ENCODE results near the gene CDK10.
"Not testable (repeated sequence)": the region's sequence is repeated elsewhere in the genome, so short reads cannot be mapped to it uniquely, and the experiment has no call there.

CDK10 gene

DNA sequence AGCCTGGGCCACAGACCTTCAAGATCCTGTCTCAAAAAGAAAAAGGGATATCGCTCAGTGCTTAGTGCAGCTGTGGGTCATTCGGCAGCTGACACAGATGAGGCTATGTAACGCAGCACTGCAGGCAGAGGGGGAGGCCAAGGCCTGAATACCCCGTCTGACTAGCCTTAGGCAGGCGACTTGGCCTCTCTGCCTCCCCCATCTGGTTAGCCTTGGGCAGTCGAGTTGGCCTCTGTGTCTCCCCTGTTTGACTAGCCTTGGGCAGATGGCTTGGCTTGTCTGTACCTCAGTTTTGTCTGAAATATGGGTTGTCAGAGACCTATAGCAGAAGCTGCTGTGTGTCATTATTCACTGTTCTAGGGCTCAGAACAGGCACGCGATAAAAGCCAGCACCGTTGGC is 18.9 kb upstream of the CDK10 start:
- DNase-seq (ENCODE audit: low spot score) = no peak

- no peak for DNase-seq (ENCODE audit: low spot score)
These were observed 17.7 kb upstream of the CDK10 start for GRCh38 chr16:89668790-89669158.

DNA sequence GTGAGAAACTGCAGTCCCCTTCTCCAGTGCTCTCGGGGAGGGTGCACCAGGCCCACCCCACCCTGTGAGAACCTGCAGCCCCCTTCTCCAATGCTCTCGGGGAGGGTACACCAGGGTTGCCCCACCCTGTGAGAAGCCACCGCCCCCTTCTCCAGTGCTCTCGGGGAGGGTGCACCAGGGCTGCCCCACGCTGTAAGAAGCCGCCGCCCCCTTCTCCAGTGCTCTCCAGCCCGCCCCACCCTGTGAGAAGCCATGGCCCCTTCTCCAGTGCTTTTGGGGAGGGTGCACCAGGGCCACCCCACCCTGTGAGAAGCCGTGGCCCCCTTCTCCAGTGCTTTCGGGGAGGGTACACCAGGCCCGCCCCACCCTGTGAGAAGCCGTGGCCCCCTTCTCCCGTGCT is 16.7 kb upstream of the CDK10 start:
- no peak for DNase-seq (ENCODE audit: low spot score)

- no peak for DNase-seq (ENCODE audit: low spot score)
These were observed 15.7 kb upstream of the CDK10 start for GRCh38 chr16:89670496-89671431.

DNA sequence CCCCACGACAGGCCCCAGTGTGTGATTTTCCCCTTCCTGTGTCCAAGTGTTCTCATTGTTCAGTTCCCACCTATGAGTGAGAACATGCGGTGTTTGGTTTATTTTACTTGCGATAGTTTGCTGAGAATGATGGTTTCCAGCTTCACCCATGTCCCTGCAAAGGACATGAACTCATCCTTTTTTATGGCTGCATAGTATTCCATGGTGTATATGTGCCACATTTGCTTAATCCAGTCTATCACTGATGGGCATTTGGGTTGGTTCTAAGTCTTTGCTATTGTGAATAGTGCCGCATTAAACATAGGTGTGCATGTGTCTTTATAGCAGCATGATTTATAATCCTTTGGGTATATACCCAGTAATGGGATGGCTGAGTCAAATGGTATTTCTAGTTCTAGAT is 14.9 kb upstream of the CDK10 start:
- not testable (repeated sequence) for DNase-seq (ENCODE audit: low spot score)

DNA sequence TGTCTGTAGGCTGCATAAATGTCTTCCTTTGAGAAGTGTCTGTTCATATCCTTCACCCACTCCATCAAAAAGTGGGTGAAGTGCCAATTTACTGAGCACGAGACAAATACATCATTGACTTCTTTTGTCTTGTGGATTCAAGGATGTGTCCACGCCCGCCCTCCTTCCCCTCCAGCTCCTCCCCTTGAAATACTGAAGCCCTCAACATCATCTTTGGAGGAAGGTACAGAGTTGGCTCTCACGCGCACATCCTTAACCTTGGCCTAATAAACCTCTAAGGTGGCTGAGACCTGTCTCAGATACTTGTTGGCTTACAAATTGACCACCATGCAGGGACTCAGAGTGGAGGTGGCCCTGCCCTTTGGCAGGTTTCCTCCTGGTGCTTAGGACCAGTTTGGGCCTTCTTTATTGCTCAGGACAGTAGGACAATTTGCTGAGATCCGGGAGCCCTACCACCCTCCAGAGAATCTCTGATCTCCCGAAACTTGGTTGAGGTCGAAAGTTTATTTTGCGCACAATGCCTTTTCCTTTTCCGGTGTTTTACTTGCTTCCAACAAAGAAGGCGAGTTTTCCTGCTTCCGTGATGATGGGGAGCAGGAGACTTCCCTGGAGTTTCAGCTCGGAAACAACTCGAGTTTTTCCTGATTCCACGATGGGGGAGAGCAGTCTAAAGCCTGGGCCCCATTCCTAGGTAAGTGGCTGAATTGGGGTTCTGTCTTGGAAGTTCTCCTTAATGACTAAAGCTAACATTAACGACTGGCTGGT is 14.1 kb upstream of the CDK10 start:
- no peak for DNase-seq (ENCODE audit: low spot score)

- no peak for DNase-seq (ENCODE audit: low spot score)
These were observed 8.2 kb upstream of the CDK10 start for GRCh38 chr16:89678258-89678657.

DNA sequence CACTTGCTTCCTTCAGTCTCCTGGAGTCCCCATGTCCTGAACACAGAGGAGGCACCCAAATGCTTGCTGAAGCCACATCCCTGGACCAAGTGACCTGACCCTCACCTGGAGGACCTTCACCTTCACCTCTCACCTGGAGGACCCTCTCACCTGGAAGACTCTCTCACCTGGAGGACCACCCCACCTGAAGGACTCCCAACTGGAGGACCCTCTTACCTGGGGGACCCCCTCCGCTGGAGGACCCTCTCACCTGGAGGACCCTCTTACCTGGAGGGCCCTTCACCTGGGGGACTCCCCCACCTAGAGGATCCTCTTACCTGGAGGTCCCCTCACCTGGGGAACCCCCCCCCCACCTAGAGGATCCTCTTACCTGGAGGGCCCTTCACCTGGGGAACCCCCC is 573 bp upstream of the CDK10 start:
- no peak for DNase-seq (ENCODE audit: low spot score)

DNA sequence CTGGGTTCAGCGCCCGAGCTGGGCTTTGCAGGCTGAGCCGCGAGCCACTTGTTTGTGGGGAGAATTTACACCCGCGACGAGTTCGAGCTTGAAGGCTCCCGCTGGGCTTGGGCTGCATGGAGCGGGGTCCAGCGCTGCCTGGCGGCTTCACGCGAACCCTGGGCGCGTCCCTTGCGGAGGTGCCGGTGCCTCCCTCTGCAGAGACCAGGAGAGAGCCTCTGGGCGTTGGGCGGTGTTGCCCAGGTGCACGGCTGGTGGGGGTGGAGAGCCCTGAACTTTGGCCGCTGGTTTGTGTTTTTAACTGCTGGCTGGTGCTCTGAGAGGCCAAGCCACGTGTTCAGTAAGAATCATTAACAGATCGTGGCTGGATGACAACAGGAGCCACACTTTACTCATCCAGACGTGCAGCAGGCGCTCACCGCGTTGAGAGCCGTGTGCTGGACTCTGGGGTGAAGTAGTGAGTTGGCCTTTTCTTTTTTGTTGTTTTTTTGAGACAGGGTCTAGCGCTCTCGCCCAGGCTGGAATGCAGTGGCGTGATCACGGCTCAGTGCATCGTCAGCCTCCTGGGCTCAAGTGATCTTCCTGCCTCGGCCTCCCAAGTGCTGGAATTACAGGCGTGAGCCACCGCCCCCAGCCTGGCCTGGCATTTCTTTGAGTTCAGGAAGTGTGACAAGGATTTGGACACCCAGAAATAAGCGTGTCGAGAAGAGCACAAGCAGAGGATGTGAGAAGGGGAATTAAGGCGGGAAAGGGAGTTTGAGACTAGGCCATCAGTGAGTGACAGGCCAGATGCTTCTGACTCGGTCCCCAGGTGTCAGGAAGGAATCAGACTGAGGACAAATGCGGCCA is 827 bp downstream of the CDK10 start:
- no peak for DNase-seq (ENCODE audit: low spot score)

- DNase-seq (ENCODE audit: low spot score) = no peak
These were observed 1.9 kb downstream of the CDK10 start for GRCh38 chr16:89688395-89688794.

DNA sequence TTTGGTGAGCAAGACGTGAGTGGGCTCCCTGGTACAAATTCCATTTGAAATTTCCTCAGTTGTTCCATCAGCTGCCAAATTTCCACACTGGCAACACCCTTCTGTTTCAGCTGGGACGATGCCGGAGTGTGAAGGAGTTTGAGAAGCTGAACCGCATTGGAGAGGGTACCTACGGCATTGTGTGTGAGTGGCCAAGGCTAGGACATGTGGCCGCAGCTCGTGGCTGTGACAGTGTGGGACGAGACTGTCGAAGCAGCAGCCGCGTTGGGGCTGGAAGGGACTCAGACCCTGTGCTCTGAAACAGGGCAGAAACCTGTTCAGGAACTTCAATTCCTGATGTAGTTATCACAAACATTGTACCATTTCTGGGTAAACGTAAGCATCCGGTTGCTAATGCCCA is 2.7 kb downstream of the CDK10 start:
- no peak for DNase-seq (ENCODE audit: low spot score)

DNA sequence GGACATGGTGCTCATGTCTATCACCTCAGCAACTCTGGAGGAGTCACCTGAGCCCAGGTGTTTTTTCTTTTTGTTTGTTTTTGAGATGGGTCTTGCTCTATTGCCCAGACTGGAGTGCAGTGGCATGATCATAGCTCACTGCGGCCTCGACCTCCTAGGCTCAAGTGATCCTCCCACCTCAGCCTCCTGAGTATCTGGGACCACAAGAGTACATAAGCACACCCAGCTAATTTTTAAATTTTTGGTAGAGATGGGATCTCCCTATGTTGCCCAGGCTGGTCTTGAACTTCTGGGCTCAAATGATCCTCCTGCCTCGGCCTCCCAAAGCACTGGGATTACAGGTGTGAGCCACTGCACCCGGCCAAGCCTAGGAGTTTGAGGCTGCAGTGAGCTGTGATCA is 3.1 kb downstream of the CDK10 start:
- DNase-seq (ENCODE audit: low spot score) = not testable (repeated sequence)

GRCh38 chr16:89690392-89690901 is 4.0 kb downstream of the CDK10 start:
- no peak for DNase-seq (ENCODE audit: low spot score)

DNA sequence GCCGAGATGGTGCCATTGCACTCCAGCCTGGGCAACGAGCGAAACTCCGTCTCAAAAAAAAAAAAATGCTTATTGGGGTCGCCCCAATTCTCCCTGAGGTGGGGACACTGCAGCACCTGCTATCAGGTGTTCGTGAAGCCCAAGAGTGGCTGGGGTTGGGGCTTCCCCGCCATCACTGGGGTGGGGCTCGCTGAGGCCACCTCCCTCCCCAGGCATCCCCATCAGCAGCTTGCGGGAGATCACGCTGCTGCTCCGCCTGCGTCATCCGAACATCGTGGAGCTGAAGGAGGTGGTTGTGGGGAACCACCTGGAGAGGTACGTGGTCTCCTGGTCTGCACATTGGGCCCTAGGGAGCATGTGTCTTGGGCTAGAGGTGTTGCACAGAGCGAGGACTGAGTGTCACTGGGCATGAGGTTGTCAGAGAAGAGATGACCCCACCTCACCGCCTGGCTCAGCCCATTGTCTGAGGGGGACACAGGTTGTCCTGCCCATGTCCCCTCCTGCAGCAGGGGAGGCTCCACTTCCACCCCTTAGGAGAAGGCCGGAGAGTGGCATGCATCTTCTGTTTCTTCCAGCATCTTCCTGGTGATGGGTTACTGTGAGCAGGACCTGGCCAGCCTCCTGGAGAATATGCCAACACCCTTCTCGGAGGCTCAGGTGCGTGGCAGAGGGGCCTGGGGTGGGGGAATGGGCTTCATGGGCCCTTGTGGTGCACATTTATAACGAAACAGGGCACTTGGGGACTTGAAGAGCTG is 4.9 kb downstream of the CDK10 start:
- no peak for DNase-seq (ENCODE audit: low spot score)

DNA sequence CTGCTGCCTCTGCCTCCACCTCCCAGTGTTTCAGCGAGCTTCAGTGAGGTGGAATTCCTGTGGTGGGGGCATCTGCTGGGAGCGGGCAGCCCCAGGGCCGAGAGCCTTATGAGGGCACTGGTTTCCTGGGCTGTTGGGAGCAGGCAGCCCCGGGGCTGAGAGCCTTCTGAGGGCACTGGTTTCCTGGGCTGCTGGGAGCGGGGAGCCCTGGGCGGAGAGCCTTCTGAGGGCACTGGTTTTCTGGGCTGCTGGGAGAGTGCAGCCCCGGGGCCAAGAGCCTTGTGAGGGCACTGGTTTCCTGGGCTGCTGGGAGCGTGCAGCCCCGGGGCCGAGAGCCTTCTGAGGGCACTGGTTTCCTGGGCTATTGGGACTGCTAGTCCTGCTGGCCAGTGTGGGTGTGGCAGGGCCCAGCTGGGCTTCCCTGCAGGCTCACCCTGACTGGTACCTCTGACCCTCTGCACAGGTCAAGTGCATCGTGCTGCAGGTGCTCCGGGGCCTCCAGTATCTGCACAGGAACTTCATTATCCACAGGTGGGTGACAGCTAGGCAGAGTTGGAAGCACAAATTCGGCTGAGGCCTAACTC is 5.6 kb downstream of the CDK10 start:
- no peak for DNase-seq (ENCODE audit: low spot score)

DNA sequence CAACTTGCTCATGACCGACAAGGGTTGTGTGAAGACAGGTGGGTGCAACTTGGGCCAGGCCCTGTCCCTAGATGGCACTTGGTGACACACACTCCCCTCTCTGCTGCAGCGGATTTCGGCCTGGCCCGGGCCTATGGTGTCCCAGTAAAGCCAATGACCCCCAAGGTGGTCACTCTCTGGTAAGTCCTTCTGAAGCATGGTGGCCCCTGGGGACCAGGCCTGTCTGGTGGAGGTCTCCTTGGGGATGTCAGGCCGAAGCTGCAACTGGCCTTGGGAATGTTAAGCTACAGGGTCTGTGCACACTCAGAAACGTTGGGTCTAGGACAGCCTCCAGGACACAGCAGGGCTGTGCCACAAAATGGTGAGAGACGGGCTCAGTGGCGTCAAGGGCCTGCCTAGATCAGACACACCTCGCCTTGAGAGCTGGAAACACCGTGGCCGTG is 6.8 kb downstream of the CDK10 start:
- DNase-seq (ENCODE audit: low spot score) = no peak

DNA sequence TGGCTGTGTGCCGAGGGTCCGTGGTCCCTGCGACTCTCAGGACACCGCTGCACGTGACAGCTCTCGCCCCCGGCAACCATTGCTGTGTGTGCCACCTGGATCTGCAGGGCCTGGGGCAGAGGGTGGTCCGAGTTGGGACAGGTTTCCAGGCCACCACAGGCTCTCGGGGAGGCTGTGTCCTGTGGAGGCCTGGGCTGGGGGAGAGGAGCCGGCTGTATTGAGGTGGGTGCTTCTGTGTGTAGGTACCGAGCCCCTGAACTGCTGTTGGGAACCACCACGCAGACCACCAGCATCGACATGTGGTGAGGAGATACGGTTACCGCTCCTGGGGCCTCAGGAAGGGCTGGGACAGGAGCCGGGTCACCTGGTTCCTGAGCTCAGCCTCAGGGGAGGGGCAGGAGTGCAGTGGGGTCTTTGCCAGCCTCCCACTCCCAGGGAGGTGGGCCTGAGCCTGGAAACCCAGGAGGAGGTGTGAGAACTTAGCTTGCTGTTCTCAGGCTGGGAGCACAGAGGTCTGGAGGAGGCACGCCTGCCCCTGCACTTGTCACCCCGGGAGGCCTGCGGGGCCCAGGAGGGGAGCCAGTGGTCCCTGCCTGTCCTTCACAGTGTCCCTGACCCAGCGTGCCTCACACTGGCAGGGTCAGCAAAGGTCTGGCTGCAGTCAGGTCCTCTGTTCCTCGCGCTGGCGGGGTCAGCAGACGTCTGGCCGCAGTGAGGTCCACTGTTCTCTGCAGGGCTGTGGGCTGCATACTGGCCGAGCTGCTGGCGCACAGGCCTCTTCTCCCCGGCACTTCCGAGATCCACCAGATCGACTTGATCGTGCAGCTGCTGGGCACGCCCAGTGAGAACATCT is 7.7 kb downstream of the CDK10 start:
- DNase-seq (ENCODE audit: low spot score) = no peak

GRCh38 chr16:89694784-89695085 is 8.2 kb downstream of the CDK10 start:
- DNase-seq (ENCODE audit: low spot score) = not testable (repeated sequence)

DNA sequence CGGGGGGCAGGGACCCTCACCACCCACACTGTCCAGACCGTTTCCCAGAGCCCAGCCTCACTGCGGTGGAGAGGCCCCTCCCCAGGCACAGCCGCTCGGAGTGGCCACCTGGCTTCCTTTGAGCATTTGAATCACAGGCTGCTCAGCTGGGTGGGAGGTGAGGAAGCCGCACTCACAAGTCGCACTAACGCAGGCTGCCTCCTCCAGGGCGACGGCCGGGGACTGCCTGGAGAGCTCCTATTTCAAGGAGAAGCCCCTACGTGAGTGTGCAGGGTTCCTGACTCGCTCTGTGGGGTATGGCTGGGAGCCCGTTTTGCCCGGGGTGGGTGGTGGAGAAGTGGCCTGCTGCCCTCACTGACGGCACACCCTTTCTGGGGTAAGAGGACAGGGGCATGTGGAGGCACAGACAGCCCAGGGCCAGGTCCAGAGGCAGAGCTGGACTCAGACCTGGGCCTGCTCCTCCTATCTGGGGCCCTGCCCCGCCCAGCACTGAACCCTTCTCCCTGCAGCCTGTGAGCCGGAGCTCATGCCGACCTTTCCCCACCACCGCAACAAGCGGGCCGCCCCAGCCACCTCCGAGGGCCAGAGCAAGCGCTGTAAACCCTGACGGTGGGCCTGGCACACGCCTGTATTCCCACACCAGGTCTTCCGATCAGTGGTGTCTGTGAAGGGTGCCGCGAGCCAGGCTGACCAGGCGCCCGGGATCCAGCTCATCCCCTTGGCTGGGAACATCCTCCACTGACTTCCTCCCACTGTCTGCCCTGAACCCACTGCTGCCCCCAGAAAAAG is 8.8 kb downstream of the CDK10 start:
- no peak for DNase-seq (ENCODE audit: low spot score)
